ENCODE measurements around the gene CKLF. TPM values are rescaled to one million over a fixed set of nuclear protein-coding genes. Genes with fewer than 3 reads are reported as not detected.

Gene CKLF
- total RNA-seq, 1 experiment from 2014 or later: 145 TPM

GRCh38 chr16:66517586-66518263, 34.7 kb upstream of the CKLF start:
- DNase-seq (ENCODE audit: low read depth): no peak

GRCh38 chr16:66519482-66520373, 32.6 kb upstream of the CKLF start:
- DNase-seq (ENCODE audit: low read depth): no peak

GRCh38 chr16:66520406-66521170, 31.8 kb upstream of the CKLF start:
- DNase-seq (ENCODE audit: low read depth): no peak

- no peak for DNase-seq (ENCODE audit: low read depth)
These were observed 31.1 kb upstream of the CKLF start for GRCh38 chr16:66521252-66521713.

- DNase-seq (ENCODE audit: low read depth): peak; percentile 99
These were observed 30.2 kb upstream of the CKLF start for GRCh38 chr16:66521951-66522771.

GRCh38 chr16:66522816-66523590, 29.4 kb upstream of the CKLF start:
- DNase-seq (ENCODE audit: low read depth): no peak

- no peak for DNase-seq (ENCODE audit: low read depth)
These were observed 28.5 kb upstream of the CKLF start for GRCh38 chr16:66523861-66524354.

- DNase-seq (ENCODE audit: low read depth): no peak
These were observed 27.7 kb upstream of the CKLF start for GRCh38 chr16:66524601-66525164.

GRCh38 chr16:66525396-66526180, 26.8 kb upstream of the CKLF start:
- peak; percentile 99 for DNase-seq (ENCODE audit: low read depth)

- no peak for DNase-seq (ENCODE audit: low read depth)
These were observed 24.1 kb upstream of the CKLF start for GRCh38 chr16:66528294-66528693.

- no peak for DNase-seq (ENCODE audit: low read depth)
These were observed 22.9 kb upstream of the CKLF start for GRCh38 chr16:66529475-66529874.

GRCh38 chr16:66534376-66534799, 18.0 kb upstream of the CKLF start:
- no peak for DNase-seq (ENCODE audit: low read depth)

GRCh38 chr16:66536525-66536924, 15.9 kb upstream of the CKLF start:
- no peak for DNase-seq (ENCODE audit: low read depth)

GRCh38 chr16:66537236-66537635, 15.1 kb upstream of the CKLF start:
- DNase-seq (ENCODE audit: low read depth): no peak

- no peak for DNase-seq (ENCODE audit: low read depth)
These were observed 13.5 kb upstream of the CKLF start for GRCh38 chr16:66538910-66539309.

- DNase-seq (ENCODE audit: low read depth): peak; percentile 81
These were observed 12.5 kb upstream of the CKLF start for GRCh38 chr16:66539623-66540469.

GRCh38 chr16:66541388-66542355, 10.7 kb upstream of the CKLF start:
- no peak for DNase-seq (ENCODE audit: low read depth)

Measured in M059J (cell line).